DOHH2 (cell line): ENCODE results near the gene TOPAZ1.
A peak's percentile ranks its signal among the peaks of the same experiment; 100 is the strongest.

Source experiments
- H3F3A ChIP-seq: fragments of 200-600 bp; sonication (generic), shearing (Covaris generic); 2 replicates; pipeline ENCODE4 v1.6.0; 2016; ENCODE audit warnings: antibody characterized with exemption, mild to moderate bottlenecking; ENCODE audit not compliant: control insufficient read depth, insufficient read depth
- H3K27ac ChIP-seq: fragments of 200-600 bp; sonication (generic); 2 replicates; pipeline ENCODE4 v1.5.1; 2014; ENCODE audit warnings: low read depth, mild to moderate bottlenecking, low read length, moderate library complexity
- H3K27me3 ChIP-seq: fragments of 200-600 bp; sonication (generic); 2 replicates; pipeline ENCODE4 v1.6.1; 2014; ENCODE audit warnings: mild to moderate bottlenecking, low read length, mixed read lengths; ENCODE audit not compliant: control insufficient read depth
- H3K36me3 ChIP-seq: fragments of 200-600 bp; sonication (generic); 2 replicates; pipeline ENCODE4 v1.6.1; 2014; ENCODE audit warnings: mild to moderate bottlenecking, low read length, moderate library complexity, mixed read lengths; ENCODE audit not compliant: control insufficient read depth
- H3K4me1 ChIP-seq: fragments of 200-600 bp; sonication (generic); 2 replicates; pipeline ENCODE4 v1.6.1; 2014; ENCODE audit warnings: mild to moderate bottlenecking, low read length, mixed read lengths; ENCODE audit not compliant: control insufficient read depth
- H3K4me2 ChIP-seq: fragments of 200-600 bp; sonication (generic); 2 replicates; pipeline ENCODE4 v1.6.0; 2014; ENCODE audit warnings: mild to moderate bottlenecking, low read length, moderate library complexity
- H3K4me3 ChIP-seq: fragments of 200-600 bp; sonication (generic); 2 replicates; pipeline ENCODE4 v1.5.1; 2014; ENCODE audit warnings: mild to moderate bottlenecking, low read length, mixed read lengths
- H3K79me2 ChIP-seq: fragments of 200-600 bp; sonication (generic); 2 replicates; pipeline ENCODE4 v1.6.1; 2014; ENCODE audit warnings: mild to moderate bottlenecking, low read length, mixed read lengths; ENCODE audit not compliant: control insufficient read depth
- H3K9me2 ChIP-seq: fragments of 200-600 bp; sonication (generic); replicated peaks from 2 replicates; pipeline ENCODE4 v1.6.1; 2014; ENCODE audit warnings: mild to moderate bottlenecking, low read length, mixed read lengths; ENCODE audit not compliant: control insufficient read depth
- H3K9me3 ChIP-seq: fragments of 200-600 bp; sonication (generic); 2 replicates; pipeline ENCODE4 v1.6.1; 2014; ENCODE audit warnings: antibody characterized with exemption, low read length, mixed read lengths; ENCODE audit not compliant: control insufficient read depth, insufficient read depth
- H4K20me1 ChIP-seq: fragments of 200-600 bp; sonication (generic); 2 replicates; pipeline ENCODE4 v1.6.0; 2014; ENCODE audit warnings: low read depth, mild to moderate bottlenecking, antibody characterized with exemption, low read length, moderate library complexity; ENCODE audit not compliant: control insufficient read depth, insufficient read depth
- CTCF ChIP-seq: fragments of 200-600 bp; sonication (generic); IDR thresholded peaks from one replicate; pipeline ENCODE4 v1.5.1; 2014; ENCODE audit warnings: antibody characterized with exemption, mild to moderate bottlenecking, low read depth, low read length; ENCODE audit not compliant: poor library complexity, severe bottlenecking
- EZH2phosphoT487 ChIP-seq: fragments of 200-600 bp; sonication (generic); IDR thresholded peaks from 2 replicates; pipeline ENCODE4 v1.6.1; 2017; ENCODE audit warnings: borderline replicate concordance, mild to moderate bottlenecking, antibody characterized with exemption, low read length, moderate library complexity, mixed read lengths

TOPAZ1 gene

GRCh38 chr3:44337248-44337785 is 95.6 kb downstream of the TOPAZ1 start:
- Histone ChIP-seq H3K36me3 (peaks cover 13% of the 10 kb centered on the region), H3F3A (peaks cover 4% of the 10 kb centered on the region; the same call in 1 of the 2 replicates), H3K79me2 (peaks cover 37% of the 10 kb centered on the region), H3K4me2 (peak overlapping the region; percentile 86), H3K4me3 (peak overlapping the region; percentile 97), H3K9me3 (no peaks in the 10 kb centered on the region), H3K27me3 (no peaks in the 10 kb centered on the region), H4K20me1 (no peaks in the 10 kb centered on the region), H3K9me2 (no peaks in the 10 kb centered on the region), H3K27ac (0 out of 2 replicates have a peak overlapping the region, but pooled peaks have one; percentile 63), H3K4me1 (peaks cover 23% of the 10 kb centered on the region)
- no peak for TF ChIP-seq EZH2phosphoT487
- no peak for TF ChIP-seq CTCF

DNA sequence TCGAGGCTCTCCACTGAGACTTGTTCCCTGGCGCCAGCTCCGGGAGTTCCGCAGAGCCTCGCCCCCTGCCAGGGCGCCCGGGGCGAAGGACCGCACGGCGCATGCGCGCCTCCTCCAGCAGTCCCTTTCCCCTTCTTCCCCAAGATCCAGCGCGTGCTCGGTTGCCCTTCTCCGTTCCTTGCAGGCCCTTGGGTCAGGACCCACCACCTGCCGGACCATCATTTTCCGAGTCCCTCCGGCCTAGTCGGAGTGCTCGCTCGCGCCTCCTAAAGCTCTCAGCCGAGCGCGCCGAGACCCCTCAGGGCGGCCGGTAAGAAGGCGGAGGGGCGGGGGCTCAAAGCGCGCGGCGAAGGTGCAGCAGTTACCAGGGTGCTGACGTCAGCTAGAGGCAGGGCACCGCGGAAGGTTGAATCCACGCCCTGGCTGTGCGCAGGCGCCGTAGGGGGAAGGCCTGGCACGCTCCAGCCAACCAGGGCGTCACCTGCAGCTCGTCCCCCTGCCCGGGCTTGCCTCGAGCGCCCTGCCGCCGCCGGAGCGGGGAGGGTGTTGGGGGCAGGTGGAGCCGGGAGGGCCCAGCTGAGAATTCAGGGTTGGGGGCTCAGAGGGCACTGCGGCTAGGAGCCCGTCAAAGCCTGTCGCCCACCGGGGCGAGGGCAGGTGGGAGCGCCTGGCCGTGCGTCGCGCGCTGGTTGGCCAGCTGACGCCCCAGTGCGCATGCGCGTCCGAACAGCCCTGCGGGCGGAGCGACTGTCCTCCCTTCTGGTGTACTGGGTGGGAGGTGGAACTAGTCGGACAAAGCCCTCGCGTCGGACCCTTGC is 96.5 kb downstream of the TOPAZ1 start, which contains the start of gene TCAIM:
Gene TCAIM, plus strand, starts transcription at position 757 of the 818 bp plus-strand sequence. CDS start 16,017 bp downstream, outside the sequence.
- Histone ChIP-seq H3K4me2 (peak within 1 kb of the TSS; percentile 86), H3K36me3 (peaks cover 16% of the 10 kb centered on the region), H3K4me1 (peaks cover 23% of the 10 kb centered on the region), H3F3A (peaks cover 4% of the 10 kb centered on the region; the same call in 1 of the 2 replicates), H3K27me3 (no peaks in the 10 kb centered on the region), H3K9me2 (no peaks in the 10 kb centered on the region), H4K20me1 (no peaks in the 10 kb centered on the region), H3K79me2 (peaks cover 42% of the 10 kb centered on the region), H3K4me3 (peak within 1 kb of the TSS; percentile 97), H3K9me3 (no peaks in the 10 kb centered on the region), H3K27ac (peak within 1 kb of the TSS; percentile 63)
- no peak for TF ChIP-seq EZH2phosphoT487
- no peak for TF ChIP-seq CTCF

DNA sequence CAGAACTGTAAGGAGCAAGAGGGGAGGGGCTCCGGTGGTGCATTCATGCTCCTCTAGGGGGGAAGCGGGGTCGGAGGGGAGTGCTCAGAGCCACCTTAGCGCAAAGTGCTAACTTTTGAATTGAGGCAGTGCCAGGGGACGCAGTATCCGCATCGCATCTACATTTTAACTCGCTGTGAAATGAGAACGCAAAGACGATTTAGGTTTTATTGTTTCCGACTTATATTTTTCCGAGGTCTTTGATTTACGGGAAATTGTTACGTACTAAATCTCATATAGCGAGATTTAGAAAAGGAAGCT is 97.1 kb downstream of the TOPAZ1 start:
- H4K20me1 ChIP-seq = no peaks in the 10 kb centered on the region
- peak overlapping the region; percentile 86 for H3K4me2 ChIP-seq
- no peaks in the 10 kb centered on the region for H3K9me2 ChIP-seq
- H3K4me1 ChIP-seq = peaks cover 23% of the 10 kb centered on the region
- H3K27ac ChIP-seq = peak overlapping the region; percentile 63
- TF ChIP-seq CTCF = no peak
- TF ChIP-seq EZH2phosphoT487 = no peak
- no peaks in the 10 kb centered on the region for H3K27me3 ChIP-seq
- no peaks in the 10 kb centered on the region for H3K9me3 ChIP-seq
- peaks cover 4% of the 10 kb centered on the region; the same call in 1 of the 2 replicates for H3F3A ChIP-seq
- peaks cover 44% of the 10 kb centered on the region for H3K79me2 ChIP-seq
- peaks cover 16% of the 10 kb centered on the region for H3K36me3 ChIP-seq
- H3K4me3 ChIP-seq = peak overlapping the region; percentile 97
